NT2/D1 (cell line): ENCODE results near the gene MADCAM1.
"Not testable (repeated sequence)": the region's sequence is repeated elsewhere in the genome, so short reads cannot be mapped to it uniquely, and the experiment has no call there.

Experiments
- YY1 ChIP-seq: IDR thresholded peaks from 2 replicates; pipeline ENCODE4 v1.6.1; 2011; ENCODE audit not compliant: insufficient read length, insufficient read depth
- ZNF274 ChIP-seq: IDR thresholded peaks from 2 replicates; pipeline ENCODE4 v1.6.1; 2011; ENCODE audit warnings: mild to moderate bottlenecking, low read depth, low read length

GRCh38 chr19:450912-451481 is 45.3 kb upstream of the MADCAM1 start:
- TF ChIP-seq ZNF274, YY1: not testable (repeated sequence)
